GM20000 (cell line): ENCODE data around the gene NIM1K.

Experiments used
- DNase-seq: peaks from one replicate; pipeline ENCODE4 v3.0.0; 2012; ENCODE audit warnings: low spot score
- TF ChIP-seq, protein P1 (sequence below): IDR thresholded peaks from 2 replicates; pipeline ENCODE4 v1.5.1; 2012; ENCODE audit warnings: mild to moderate bottlenecking, control low read depth; ENCODE audit errors: extremely low read depth, missing control alignments

Gene NIM1K

DNA sequence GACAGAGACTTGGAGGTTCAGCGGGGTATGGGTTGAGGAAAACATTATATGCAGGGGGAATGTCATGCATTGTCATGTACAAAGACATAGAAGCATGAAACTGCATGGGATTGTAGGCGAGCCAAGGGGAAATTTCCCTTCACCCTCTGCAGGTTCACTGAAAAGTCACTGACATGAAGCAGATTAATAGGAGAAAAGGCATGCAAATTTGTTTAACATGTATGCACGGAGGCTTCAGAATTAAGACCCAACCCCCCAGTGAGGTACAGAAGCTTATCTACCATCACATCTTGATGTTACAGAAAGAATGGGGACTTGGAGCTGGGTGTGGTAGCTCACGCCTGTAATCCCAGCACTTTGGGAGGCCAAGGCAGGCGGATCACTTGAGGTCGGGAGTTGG, 18.5 kb downstream of the NIM1K start:
- no peak for DNase-seq
- TF ChIP-seq, protein P1, sequence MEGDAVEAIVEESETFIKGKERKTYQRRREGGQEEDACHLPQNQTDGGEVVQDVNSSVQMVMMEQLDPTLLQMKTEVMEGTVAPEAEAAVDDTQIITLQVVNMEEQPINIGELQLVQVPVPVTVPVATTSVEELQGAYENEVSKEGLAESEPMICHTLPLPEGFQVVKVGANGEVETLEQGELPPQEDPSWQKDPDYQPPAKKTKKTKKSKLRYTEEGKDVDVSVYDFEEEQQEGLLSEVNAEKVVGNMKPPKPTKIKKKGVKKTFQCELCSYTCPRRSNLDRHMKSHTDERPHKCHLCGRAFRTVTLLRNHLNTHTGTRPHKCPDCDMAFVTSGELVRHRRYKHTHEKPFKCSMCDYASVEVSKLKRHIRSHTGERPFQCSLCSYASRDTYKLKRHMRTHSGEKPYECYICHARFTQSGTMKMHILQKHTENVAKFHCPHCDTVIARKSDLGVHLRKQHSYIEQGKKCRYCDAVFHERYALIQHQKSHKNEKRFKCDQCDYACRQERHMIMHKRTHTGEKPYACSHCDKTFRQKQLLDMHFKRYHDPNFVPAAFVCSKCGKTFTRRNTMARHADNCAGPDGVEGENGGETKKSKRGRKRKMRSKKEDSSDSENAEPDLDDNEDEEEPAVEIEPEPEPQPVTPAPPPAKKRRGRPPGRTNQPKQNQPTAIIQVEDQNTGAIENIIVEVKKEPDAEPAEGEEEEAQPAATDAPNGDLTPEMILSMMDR, result no peak

DNA sequence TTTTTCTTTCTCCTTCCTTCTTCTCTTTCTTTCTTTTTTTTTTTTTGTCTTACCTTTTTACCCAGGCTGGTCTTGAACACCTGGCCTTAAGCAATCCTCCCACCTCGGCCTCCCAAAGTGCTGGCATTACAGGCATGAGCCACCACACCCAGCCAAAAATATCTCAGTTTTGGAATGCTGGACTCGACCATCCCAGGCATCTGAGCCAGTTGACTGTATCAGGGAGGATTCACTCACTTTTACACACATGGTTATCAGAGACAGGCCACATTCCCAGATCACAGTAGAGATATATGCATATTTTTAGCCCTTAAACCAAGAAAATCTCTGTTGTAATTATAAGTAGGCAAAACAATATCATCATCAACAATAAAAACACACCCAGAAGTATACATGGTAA, 21.9 kb downstream of the NIM1K start:
- TF ChIP-seq, protein P1, result no peak

DNA sequence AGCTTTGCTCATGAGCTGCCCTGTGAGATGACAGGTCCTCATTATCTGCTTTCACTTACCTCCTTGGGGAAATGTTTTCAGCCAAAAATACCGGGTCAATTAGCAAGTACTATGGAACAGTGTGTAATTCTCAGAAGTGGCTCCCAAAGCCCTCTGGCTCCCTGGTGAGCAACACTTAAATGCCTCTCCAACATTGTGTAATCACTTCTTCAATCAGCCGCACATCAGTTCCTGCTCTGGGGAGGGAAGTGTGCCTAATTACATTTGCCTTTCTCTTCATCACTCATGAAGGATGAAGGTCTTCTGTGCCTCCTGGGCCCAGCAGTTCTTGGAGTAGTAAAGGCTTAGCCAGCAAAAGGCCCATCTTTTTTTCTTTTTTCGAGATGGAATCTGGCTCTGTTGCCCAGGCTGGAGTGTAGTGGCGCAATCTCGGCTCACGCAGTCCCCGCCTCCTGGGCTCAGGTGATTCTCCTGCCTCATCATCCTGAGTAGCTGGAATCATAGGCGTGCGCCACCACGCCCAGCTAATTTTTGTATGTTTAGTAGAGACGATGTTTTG, 23.1 kb downstream of the NIM1K start:
- DNase-seq, result no peak
- TF ChIP-seq, protein P1, result no peak

More for the DNA sequence above, 21.9 kb downstream of the NIM1K start:
- no peak for DNase-seq

DNA sequence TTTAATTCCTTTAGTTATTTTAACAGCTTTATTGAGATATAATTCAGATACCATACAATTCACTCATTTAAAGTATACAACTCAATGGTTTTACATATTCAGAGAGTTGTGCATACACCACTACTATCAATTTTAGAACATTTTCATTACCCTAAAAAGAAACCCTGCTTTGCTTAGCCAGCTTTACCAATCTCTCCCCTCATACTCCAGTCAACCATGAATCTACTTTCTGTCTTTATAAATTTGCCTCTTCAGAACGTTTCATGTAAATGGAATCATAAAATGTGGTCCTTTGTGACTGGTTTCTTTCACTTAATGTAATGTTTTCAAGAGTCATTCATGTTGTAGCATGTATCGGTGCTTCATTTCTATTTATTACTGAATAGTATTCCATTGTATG, 24.9 kb downstream of the NIM1K start:
- no peak for DNase-seq
- TF ChIP-seq, protein P1, result no peak

DNA sequence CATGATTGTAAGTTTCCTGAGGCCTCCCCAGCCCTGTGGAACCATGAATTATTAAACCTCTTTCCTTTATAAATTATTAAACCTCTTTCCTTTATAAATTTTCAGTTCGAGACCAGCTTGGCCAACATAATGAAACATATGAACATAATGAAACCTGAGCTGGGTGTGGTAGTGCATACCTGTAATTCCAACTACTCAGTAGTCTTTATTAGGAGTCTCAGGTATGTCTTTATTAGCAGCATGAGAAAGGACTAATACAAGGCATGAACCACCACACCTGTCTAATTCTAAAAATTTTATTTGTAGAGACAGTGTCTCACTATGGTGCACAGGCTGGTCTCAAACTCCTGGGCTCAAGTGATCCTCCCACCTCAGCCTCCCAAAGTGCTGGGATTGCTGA, 27.1 kb downstream of the NIM1K start:
- TF ChIP-seq, protein P1, result no peak
- DNase-seq, result no peak

DNA sequence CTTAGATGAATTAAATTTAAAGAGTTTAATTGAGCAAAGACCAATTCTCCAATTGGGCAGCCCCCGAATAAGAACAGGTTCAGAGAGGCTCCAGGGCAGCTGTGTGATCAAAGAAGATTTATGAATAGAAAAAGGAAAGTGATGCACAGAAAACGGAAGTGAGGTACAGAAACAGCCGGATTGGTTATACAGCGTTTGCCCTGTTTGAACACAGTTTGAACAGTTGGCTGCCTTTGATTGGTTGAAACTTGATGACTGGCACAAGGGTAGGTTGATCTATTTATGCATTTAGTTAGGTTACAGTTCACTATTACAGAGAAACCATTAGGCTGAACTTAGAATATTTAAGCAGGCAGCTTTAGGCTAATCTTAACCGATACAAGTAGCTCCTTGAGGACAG, 29.5 kb downstream of the NIM1K start:
- TF ChIP-seq, protein P1, result no peak
- DNase-seq, result no peak

DNA sequence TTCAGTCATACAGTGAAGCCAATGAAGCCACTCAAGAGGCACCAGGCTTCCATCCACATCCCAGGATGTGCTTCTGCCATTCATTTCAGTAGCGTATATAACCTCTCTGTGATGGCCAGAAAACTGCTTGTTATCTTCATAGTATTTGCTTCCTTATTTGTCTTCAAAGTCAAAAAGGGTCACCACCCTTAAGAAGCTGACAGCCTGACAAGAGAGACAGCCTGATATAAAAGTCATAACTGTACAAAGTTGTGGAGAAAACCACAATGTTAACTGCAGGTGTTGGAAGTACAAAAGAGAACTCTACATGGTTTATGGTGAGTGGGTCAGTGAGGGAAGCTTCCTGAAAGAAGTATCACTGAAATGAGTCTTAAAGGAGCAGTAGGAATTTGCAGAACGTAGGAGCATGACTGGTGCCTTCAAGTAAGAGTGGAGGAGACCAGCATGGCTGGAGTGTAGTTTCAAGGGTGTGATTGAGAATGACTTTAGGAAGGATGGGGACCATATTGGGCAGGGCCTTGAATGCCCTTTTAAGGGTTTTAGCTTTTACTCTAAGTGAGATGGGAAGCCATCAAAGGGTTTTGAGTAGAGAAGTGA, 33.7 kb downstream of the NIM1K start:
- no peak for DNase-seq

More for the DNA sequence above, 33.7 kb downstream of the NIM1K start:
- TF ChIP-seq, protein P1, result no peak
